ENCODE measurements around the gene ENG. TPM values are rescaled to one million over a fixed set of nuclear protein-coding genes. Genes with fewer than 3 reads are reported as not detected.

The ENG gene
- total and polyA plus RNA-seq, 2 of the 4 experiments (the other 2 are of a cell fraction), result 3.6 to 83.3 TPM

- 93% methylated on average over 9 of the region's 26 CpGs; no CpG with 5 or more reads in 1 of the 2 experiments for WGBS, 2 experiments (ENCODE audit: extremely low coverage in 2 of 2, insufficient read length in 1 of 2)
- no peak overlapping the region for H3K14ac ChIP-seq (replicated peaks; ENCODE audit: low read depth, low read length)
- no peaks in the 10 kb centered on the region for H3K27me3 ChIP-seq (ENCODE audit: control insufficient read depth, insufficient read depth, low read length)
- H3K9me3 ChIP-seq (ENCODE audit: control insufficient read depth, insufficient read depth, low read length), result no peaks in the 10 kb centered on the region
- H2AK9ac ChIP-seq (replicated peaks; ENCODE audit: low read depth, low read length, poor library complexity), result no peak overlapping the region
- H4K8ac ChIP-seq (ENCODE audit: low read depth in 2 of 2, low read length in 2 of 2), result no peak overlapping the region
- in situ Hi-C loops (cut with MboI; ENCODE audit: low sequenced_read_pairs) (no loop called here), intact Hi-C loops (cut with micrococcal nuclease) (no loop called here), dilution Hi-C loops (cut with HindIII; ENCODE audit: low sequenced_read_pairs, unreplicated experiment) (no loop called here)
- peaks cover 5% of the 10 kb centered on the region for H3K9me1 ChIP-seq (ENCODE audit: insufficient read depth, low read length)
- no peak overlapping the region for H3K23ac ChIP-seq (ENCODE audit: low read depth, low read length)
- no peak overlapping the region for H3K56ac ChIP-seq (ENCODE audit: extremely low read depth, insufficient read depth, low read length)
- DNase-seq (no peak), ATAC-seq (ENCODE audit: low read depth) (no peak)
- H4K5ac ChIP-seq (ENCODE audit: low read depth, low read length), result no peak overlapping the region
- peaks cover 3% of the 10 kb centered on the region; the same call in 1 of the 2 replicates for H3K4me1 ChIP-seq (ENCODE audit: control insufficient read depth, insufficient read depth, low read length)
- no peak overlapping the region for H3K4ac ChIP-seq (ENCODE audit: low read depth, low read length)
- no peak overlapping the region for H2AFZ ChIP-seq (replicated peaks; ENCODE audit: low read length, poor library complexity)
- no peak overlapping the region for H3K27ac ChIP-seq (ENCODE audit: insufficient read depth, low read length)
- BruUV-seq (replicated peaks), result no TSS peak
- H3K9ac ChIP-seq (ENCODE audit: low read depth, low read length), result no peak overlapping the region
- POLR2A ChIA-PET (ENCODE audit: unreplicated experiment), result interaction anchor here (0.5 kb wide), 1 partner anchor 128 kb away, joined by 3 read pairs; the partner anchor contains the start of gene ST6GALNAC4
- H2AK5ac ChIP-seq (ENCODE audit: low read depth, low read length), result no peak overlapping the region
- H4K91ac ChIP-seq (ENCODE audit: insufficient read depth, low read depth, low read length), result no peak overlapping the region
- H2BK120ac ChIP-seq (ENCODE audit: low read depth, low read length), result no peak overlapping the region
- H4K20me1 ChIP-seq (ENCODE audit: insufficient read depth, low read length), result peaks cover 62% of the 10 kb centered on the region
- CTCF ChIA-PET, result no interaction called here
- H2BK15ac ChIP-seq (ENCODE audit: low read depth, low read length), result no peak overlapping the region
- H2BK20ac ChIP-seq (ENCODE audit: low read depth, low read length), result no peak overlapping the region
- peaks cover 47% of the 10 kb centered on the region for H3K36me3 ChIP-seq (ENCODE audit: control insufficient read depth, insufficient read depth, low read length)
- H2BK5ac ChIP-seq (ENCODE audit: low read depth, low read length, poor library complexity, severe bottlenecking), result no peak overlapping the region
- peaks cover 26 to 69% of the 10 kb centered on the region in 2 experiments for H3K79me1 ChIP-seq (ENCODE audit: low read depth in 1 of 2, low read length in 2 of 2)
- H3K4me3 ChIP-seq (ENCODE audit: insufficient read depth, low read depth, low read length), result no peak overlapping the region
- no peak for TF ChIP-seq MAZ (IDR thresholded peaks at IDR 0.05; ENCODE audit: borderline replicate concordance, low read depth, low read length)
- no peak for TF ChIP-seq BHLHE40 (IDR thresholded peaks at IDR 0.05; ENCODE audit: low read depth, low read length)
- TF ChIP-seq CEBPB (IDR thresholded peaks at IDR 0.05; ENCODE audit: low read depth, low read length), result no peak
- TF ChIP-seq, protein P1, sequence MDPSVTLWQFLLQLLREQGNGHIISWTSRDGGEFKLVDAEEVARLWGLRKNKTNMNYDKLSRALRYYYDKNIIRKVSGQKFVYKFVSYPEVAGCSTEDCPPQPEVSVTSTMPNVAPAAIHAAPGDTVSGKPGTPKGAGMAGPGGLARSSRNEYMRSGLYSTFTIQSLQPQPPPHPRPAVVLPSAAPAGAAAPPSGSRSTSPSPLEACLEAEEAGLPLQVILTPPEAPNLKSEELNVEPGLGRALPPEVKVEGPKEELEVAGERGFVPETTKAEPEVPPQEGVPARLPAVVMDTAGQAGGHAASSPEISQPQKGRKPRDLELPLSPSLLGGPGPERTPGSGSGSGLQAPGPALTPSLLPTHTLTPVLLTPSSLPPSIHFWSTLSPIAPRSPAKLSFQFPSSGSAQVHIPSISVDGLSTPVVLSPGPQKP (IDR thresholded peaks at IDR 0.05; ENCODE audit: borderline replicate concordance, low read depth, low read length), result no peak
- TF ChIP-seq CTCF (conservative IDR thresholded peaks at IDR 0.05; ENCODE audit: low read depth, low read length), result no peak
- no peak for TF ChIP-seq RCOR1 (IDR thresholded peaks at IDR 0.05; ENCODE audit: insufficient replicate concordance, low read length)
- no peak for TF ChIP-seq SMC3 (IDR thresholded peaks at IDR 0.05; ENCODE audit: low read depth, low read length)
- no peak overlapping the region for H3K18ac ChIP-seq (ENCODE audit: low read depth, low read length)
- H3K4me2 ChIP-seq (ENCODE audit: low read depth, low read length), result no peak overlapping the region
Observed at GRCh38 chr9:127788337-127789011, 66.0 kb downstream of the ENG start.
